ENCODE results near the gene SLC35B2. TPM values are rescaled to one million over a fixed set of nuclear protein-coding genes. Genes with fewer than 3 reads are reported as not detected.

Gene SLC35B2
- total RNA-seq, 1 donor from 2014 or later = 26.1 TPM

DNA sequence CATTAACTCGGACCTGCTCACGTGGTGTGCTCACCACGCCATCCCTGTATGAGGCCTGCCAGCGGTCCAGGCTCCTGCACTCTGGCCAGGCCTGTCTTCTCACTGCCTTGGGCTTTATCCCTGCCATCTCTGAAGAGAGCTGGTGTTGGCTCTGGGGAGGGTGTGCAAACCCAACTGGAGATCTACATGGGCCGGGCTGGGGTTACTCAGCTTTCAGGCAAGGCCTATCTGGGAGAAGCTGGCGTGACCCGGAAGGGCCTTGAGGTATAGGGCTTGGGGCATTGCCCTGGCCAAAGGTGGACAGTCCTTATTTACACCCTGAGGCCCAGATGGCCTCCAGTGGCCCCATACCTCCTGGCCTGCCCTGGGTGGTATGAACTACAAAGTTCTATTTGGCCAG lies 28.9 kb downstream of the SLC35B2 start:
- H3K4me1 ChIP-seq (ENCODE audit: control insufficient read depth in 3 of 3, insufficient read depth in 3 of 3, low read length in 3 of 3) = peaks cover 70 to 93% (median 87%) of the 10 kb centered on the region in 3 donors
- peak overlapping the region; percentile 94 for H3K27ac ChIP-seq (ENCODE audit: low read depth, low read length)
- H3K36me3 ChIP-seq (ENCODE audit: control insufficient read depth in 3 of 3, insufficient read depth in 3 of 3, low read length in 3 of 3) = peaks cover 33 to 44% (median 40%) of the 10 kb centered on the region in 3 donors
- peak overlapping the region; percentile 92 to 99 (median 92) for H3K9ac ChIP-seq (ENCODE audit: low read depth in 1 of 3, low read length in 3 of 3)
- peak overlapping the region; percentile 69 to 89 (median 78) for H3K4me3 ChIP-seq (ENCODE audit: low read length in 3 of 3)
- no peaks in the 10 kb centered on the region for H3K27me3 ChIP-seq (ENCODE audit: control insufficient read depth in 3 of 3, insufficient read depth in 3 of 3, low read length in 3 of 3)
- no peaks in the 10 kb centered on the region for H3K9me3 ChIP-seq (ENCODE audit: control insufficient read depth in 3 of 3, low read length in 3 of 3)

- Histone ChIP-seq H3K9me3 (ENCODE audit: control insufficient read depth in 3 of 3, low read length in 3 of 3) (no peaks in the 10 kb centered on the region), H3K36me3 (ENCODE audit: control insufficient read depth in 3 of 3, insufficient read depth in 3 of 3, low read length in 3 of 3) (peaks cover 29 to 40% (median 38%) of the 10 kb centered on the region in 3 donors), H3K4me1 (ENCODE audit: control insufficient read depth in 3 of 3, insufficient read depth in 3 of 3, low read length in 3 of 3) (peaks cover 68 to 90% (median 84%) of the 10 kb centered on the region in 3 donors), H3K27ac (ENCODE audit: low read depth, low read length) (peak overlapping the region; percentile 94), H3K9ac (ENCODE audit: low read depth in 1 of 3, low read length in 3 of 3) (peak overlapping the region; percentile 92 to 99 (median 92)), H3K4me3 (ENCODE audit: low read length in 3 of 3) (peak overlapping the region; percentile 69 to 89 (median 78)), H3K27me3 (ENCODE audit: control insufficient read depth in 3 of 3, insufficient read depth in 3 of 3, low read length in 3 of 3) (no peaks in the 10 kb centered on the region)
These were observed 29.3 kb downstream of the SLC35B2 start for GRCh38 chr6:44228031-44228430.

DNA sequence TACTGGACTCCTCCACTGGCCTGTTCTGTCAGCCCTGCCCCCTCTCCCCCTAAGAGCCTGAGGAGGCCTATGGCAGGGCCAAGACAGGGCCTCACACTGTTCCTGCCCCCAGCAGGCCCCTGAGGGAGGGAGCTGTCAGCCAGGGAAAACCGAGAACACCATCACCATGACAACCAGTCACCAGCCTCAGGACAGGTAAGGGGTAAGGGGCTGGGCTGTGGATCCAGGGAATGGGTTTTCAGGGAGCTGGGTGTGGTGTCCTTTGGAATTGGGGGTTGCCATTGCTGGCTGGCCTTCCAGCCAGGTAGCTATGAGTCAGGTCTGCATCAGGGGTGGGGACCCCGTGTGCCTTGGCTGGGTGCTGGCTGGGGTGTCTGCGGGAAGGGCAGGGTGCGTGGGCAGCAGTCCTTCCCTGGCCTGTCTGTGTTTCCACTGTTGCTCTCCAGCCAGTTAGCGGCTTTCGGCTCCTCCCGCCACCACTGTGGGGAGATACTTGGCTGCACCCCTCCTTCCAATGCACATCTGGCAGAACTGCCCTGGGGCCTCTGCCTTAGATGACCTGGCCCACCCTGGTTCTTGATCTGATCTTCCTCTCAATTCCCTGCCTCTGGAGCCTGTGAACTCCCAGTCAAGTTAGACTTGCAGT lies 30.1 kb downstream of the SLC35B2 start:
- H3K4me3 ChIP-seq (ENCODE audit: low read length in 3 of 3) = peak overlapping the region; percentile 69 to 89 (median 78)
- H3K9me3 ChIP-seq (ENCODE audit: control insufficient read depth in 3 of 3, low read length in 3 of 3) = no peaks in the 10 kb centered on the region
- no peaks in the 10 kb centered on the region for H3K27me3 ChIP-seq (ENCODE audit: control insufficient read depth in 3 of 3, insufficient read depth in 3 of 3, low read length in 3 of 3)
- peaks cover 22 to 33% (median 31%) of the 10 kb centered on the region in 3 donors for H3K36me3 ChIP-seq (ENCODE audit: control insufficient read depth in 3 of 3, insufficient read depth in 3 of 3, low read length in 3 of 3)
- peaks cover 68 to 90% (median 84%) of the 10 kb centered on the region in 3 donors for H3K4me1 ChIP-seq (ENCODE audit: control insufficient read depth in 3 of 3, insufficient read depth in 3 of 3, low read length in 3 of 3)
- H3K9ac ChIP-seq (ENCODE audit: low read depth in 1 of 3, low read length in 3 of 3) = peak overlapping the region; percentile 92 to 99 (median 92)
- peak overlapping the region; percentile 94 for H3K27ac ChIP-seq (ENCODE audit: low read depth, low read length)

- Histone ChIP-seq H3K4me3 (ENCODE audit: low read length in 3 of 3) (peak overlapping the region; percentile 69 to 89 (median 78)), H3K9ac (ENCODE audit: low read depth in 1 of 3, low read length in 3 of 3) (peak overlapping the region; percentile 92 to 99 (median 92)), H3K36me3 (ENCODE audit: control insufficient read depth in 3 of 3, insufficient read depth in 3 of 3, low read length in 3 of 3) (peaks cover 15 to 26% (median 24%) of the 10 kb centered on the region in 3 donors), H3K9me3 (ENCODE audit: control insufficient read depth in 3 of 3, low read length in 3 of 3) (no peaks in the 10 kb centered on the region), H3K27ac (ENCODE audit: low read depth, low read length) (peak overlapping the region; percentile 94), H3K27me3 (ENCODE audit: control insufficient read depth in 3 of 3, insufficient read depth in 3 of 3, low read length in 3 of 3) (no peaks in the 10 kb centered on the region), H3K4me1 (ENCODE audit: control insufficient read depth in 3 of 3, insufficient read depth in 3 of 3, low read length in 3 of 3) (peaks cover 72 to 89% (median 84%) of the 10 kb centered on the region in 3 donors)
These were observed 30.8 kb downstream of the SLC35B2 start for GRCh38 chr6:44226368-44227147.

DNA sequence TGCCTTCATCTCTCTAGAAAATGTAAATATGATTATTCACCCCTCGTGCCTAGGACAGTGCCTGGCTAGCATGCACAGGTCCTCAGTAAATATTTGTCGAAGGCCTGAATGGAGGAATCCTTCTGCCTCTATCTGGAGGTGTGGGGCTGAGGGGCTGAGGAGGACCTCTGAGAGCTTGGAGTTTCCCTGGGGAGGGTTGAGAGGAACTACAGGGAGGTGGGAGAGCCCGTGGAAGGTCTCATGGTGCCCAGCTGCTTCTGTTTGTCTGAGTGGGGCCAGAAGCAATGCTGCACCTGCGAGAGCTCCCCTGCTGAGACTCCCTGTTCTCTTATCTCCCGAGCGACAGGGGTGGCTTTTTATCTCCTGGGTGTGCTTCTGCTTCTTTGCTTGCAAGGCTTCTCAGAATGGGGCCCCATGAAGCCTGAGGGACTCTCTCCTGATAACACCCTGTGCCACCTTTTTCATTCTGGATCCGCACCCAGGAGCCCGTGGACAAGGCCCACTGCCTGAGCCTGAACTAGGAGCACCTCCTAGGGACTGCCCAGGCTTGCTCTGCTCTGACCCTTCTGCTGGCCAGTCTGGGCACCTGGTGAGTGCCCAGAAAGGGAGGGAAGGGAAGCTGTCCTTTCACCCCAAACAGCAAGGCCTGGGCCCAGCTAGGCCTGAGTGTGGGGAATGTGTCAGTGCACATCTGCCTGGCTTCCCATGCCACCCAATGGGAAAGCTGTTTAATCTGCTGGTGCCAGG lies 31.6 kb downstream of the SLC35B2 start:
- Histone ChIP-seq H3K4me1 (ENCODE audit: control insufficient read depth in 3 of 3, insufficient read depth in 3 of 3, low read length in 3 of 3) (peaks cover 81 to 89% (median 88%) of the 10 kb centered on the region in 3 donors), H3K36me3 (ENCODE audit: control insufficient read depth in 3 of 3, insufficient read depth in 3 of 3, low read length in 3 of 3) (peaks cover 8 to 18% (median 17%) of the 10 kb centered on the region in 3 donors), H3K27ac (ENCODE audit: low read depth, low read length) (peak overlapping the region; percentile 94), H3K9me3 (ENCODE audit: control insufficient read depth in 3 of 3, low read length in 3 of 3) (no peaks in the 10 kb centered on the region), H3K4me3 (ENCODE audit: low read length in 3 of 3) (peak overlapping the region in 2 of 3 donors; percentile 23 to 41), H3K9ac (ENCODE audit: low read depth in 1 of 3, low read length in 3 of 3) (peak overlapping the region; percentile 66 to 99 (median 92)), H3K27me3 (ENCODE audit: control insufficient read depth in 3 of 3, insufficient read depth in 3 of 3, low read length in 3 of 3) (no peaks in the 10 kb centered on the region)

DNA sequence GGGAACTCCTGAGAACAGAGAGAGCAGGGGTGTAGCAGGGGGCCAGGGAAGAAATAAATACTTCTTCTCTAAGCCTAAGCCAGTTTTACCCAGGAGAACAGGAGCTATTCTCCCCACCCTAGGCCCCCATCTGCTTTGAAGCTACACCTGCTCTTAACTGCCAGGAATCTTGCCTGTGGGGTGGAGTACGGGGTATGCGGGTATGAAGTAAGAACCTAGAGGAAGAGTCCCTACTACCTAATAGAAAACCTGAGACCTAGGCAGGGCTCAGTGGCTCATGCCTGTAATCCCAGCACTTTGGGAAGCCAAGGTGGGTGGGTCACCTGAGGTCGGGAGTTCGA lies 32.4 kb downstream of the SLC35B2 start:
- Histone ChIP-seq H3K36me3 (ENCODE audit: control insufficient read depth in 3 of 3, insufficient read depth in 3 of 3, low read length in 3 of 3) (peaks cover under 1 to 10% (median 8%) of the 10 kb centered on the region in 3 donors), H3K9ac (ENCODE audit: low read depth in 1 of 3, low read length in 3 of 3) (peak overlapping the region in 2 of 3 donors; percentile 8 to 99), H3K9me3 (ENCODE audit: control insufficient read depth in 3 of 3, low read length in 3 of 3) (no peaks in the 10 kb centered on the region), H3K27me3 (ENCODE audit: control insufficient read depth in 3 of 3, insufficient read depth in 3 of 3, low read length in 3 of 3) (no peaks in the 10 kb centered on the region), H3K27ac (ENCODE audit: low read depth, low read length) (peak overlapping the region; percentile 94), H3K4me3 (ENCODE audit: low read length in 3 of 3) (peak overlapping the region in 1 of 3 donors; percentile 76), H3K4me1 (ENCODE audit: control insufficient read depth in 3 of 3, insufficient read depth in 3 of 3, low read length in 3 of 3) (peaks cover 82 to 84% (median 82%) of the 10 kb centered on the region in 3 donors)

GRCh38 chr6:44224029-44224964 lies 33.0 kb downstream of the SLC35B2 start:
- Histone ChIP-seq H3K9me3 (ENCODE audit: control insufficient read depth in 3 of 3, low read length in 3 of 3) (no peaks in the 10 kb centered on the region), H3K27me3 (ENCODE audit: control insufficient read depth in 3 of 3, insufficient read depth in 3 of 3, low read length in 3 of 3) (no peaks in the 10 kb centered on the region), H3K4me3 (ENCODE audit: low read length in 3 of 3) (peak overlapping the region; percentile 62 to 76 (median 73)), H3K27ac (ENCODE audit: low read depth, low read length) (peak overlapping the region; percentile 64), H3K4me1 (ENCODE audit: control insufficient read depth in 3 of 3, insufficient read depth in 3 of 3, low read length in 3 of 3) (peaks cover 77 to 78% (median 77%) of the 10 kb centered on the region in 3 donors), H3K9ac (ENCODE audit: low read depth in 1 of 3, low read length in 3 of 3) (peak overlapping the region; percentile 51 to 99 (median 65)), H3K36me3 (ENCODE audit: control insufficient read depth in 3 of 3, insufficient read depth in 3 of 3, low read length in 3 of 3) (peaks cover 0 to 5% (median 3%) of the 10 kb centered on the region in 3 donors)

- Histone ChIP-seq H3K4me1 (ENCODE audit: control insufficient read depth in 3 of 3, insufficient read depth in 3 of 3, low read length in 3 of 3) (peaks cover 72 to 75% (median 74%) of the 10 kb centered on the region in 3 donors), H3K27ac (ENCODE audit: low read depth, low read length) (peak within 1 kb of the TSS; percentile 94), H3K9ac (ENCODE audit: low read depth in 1 of 3, low read length in 3 of 3) (peak within 1 kb of the TSS; percentile 65 to 99 (median 74)), H3K9me3 (ENCODE audit: control insufficient read depth in 3 of 3, low read length in 3 of 3) (no peaks in the 10 kb centered on the region), H3K27me3 (ENCODE audit: control insufficient read depth in 3 of 3, insufficient read depth in 3 of 3, low read length in 3 of 3) (no peaks in the 10 kb centered on the region), H3K36me3 (ENCODE audit: control insufficient read depth in 3 of 3, insufficient read depth in 3 of 3, low read length in 3 of 3) (peaks cover 0 to 2% (median 0%) of the 10 kb centered on the region in 3 donors), H3K4me3 (ENCODE audit: low read length in 3 of 3) (peak within 1 kb of the TSS; percentile 66 to 76 (median 73))
These were observed 33.9 kb downstream of the SLC35B2 start, which contains the start of gene SLC29A1 for GRCh38 chr6:44223319-44224028. Gene SLC29A1 (plus strand): TSS chr6:44223595. CDS start chr6:44227314, 3,719 bp downstream.

All from skeletal muscle tissue (tissue), 4 donors.